SK-N-SH (cell line): ENCODE data around the gene ANXA8.
"Not testable (repeated sequence)": the region's sequence is repeated elsewhere in the genome, so short reads cannot be mapped to it uniquely, and the experiment has no call there.

Experiments
- CTCF ChIP-seq: fragments of 200-600 bp; sonication (generic); IDR thresholded peaks from 2 replicates; pipeline ENCODE4 v1.6.1; 2017; ENCODE audit warnings: antibody characterized with exemption, mild to moderate bottlenecking, moderate library complexity
- EP300 ChIP-seq, 2 experiments: IDR thresholded peaks; 2 replicates each; pipeline versions ENCODE4 v1.4.0 to v1.6.1; 2012; ENCODE audit warnings: borderline replicate concordance in 1 of 2, low read depth in 1 of 2, low read length in 1 of 2
- EZH2phosphoT487 ChIP-seq: fragments of 200-600 bp; sonication (generic); IDR thresholded peaks from 2 replicates; pipeline ENCODE4 v1.6.1; 2017; ENCODE audit warnings: low read depth, mixed run types, mild to moderate bottlenecking, antibody characterized with exemption, moderate library complexity, borderline replicate concordance
- MEF2A ChIP-seq: IDR thresholded peaks from 2 replicates; pipeline ENCODE4 v1.4.0; 2012; ENCODE audit warnings: low read depth, borderline replicate concordance
- MXI1 ChIP-seq: IDR thresholded peaks from 2 replicates; pipeline ENCODE4 v1.6.1; 2012; ENCODE audit warnings: mild to moderate bottlenecking, low read depth, low read length, improper control_type of control experiment
- PBX3 ChIP-seq: IDR thresholded peaks from 2 replicates; pipeline ENCODE4; 2012
- POLR2AphosphoS5 ChIP-seq: IDR thresholded peaks from 2 replicates; pipeline ENCODE4 v1.6.1; 2012; ENCODE audit warnings: low read depth, low read length
- RFX5 ChIP-seq: IDR thresholded peaks from 2 replicates; pipeline ENCODE4 v1.6.1; 2012; ENCODE audit warnings: mild to moderate bottlenecking, improper control_type of control experiment, low read length
- SIN3A ChIP-seq: IDR thresholded peaks from 2 replicates; pipeline ENCODE4 v1.6.1; 2012; ENCODE audit warnings: low read depth, mild to moderate bottlenecking, low read length, moderate library complexity, borderline replicate concordance
- SMC3 ChIP-seq: IDR thresholded peaks from 2 replicates; pipeline ENCODE4 v1.6.1; 2012; ENCODE audit warnings: low read depth, low read length, improper control_type of control experiment
- USF2 ChIP-seq: fragments of 150-350 bp; IDR thresholded peaks from 2 replicates; pipeline ENCODE4 v1.6.1; 2017; ENCODE audit warnings: antibody characterized with exemption, low read length, low read depth, borderline replicate concordance

- TF ChIP-seq CTCF; PBX3; MXI1; SMC3; MEF2A; EP300 (IDR thresholded peaks at IDR 0.05; ENCODE audit: borderline replicate concordance in 1 of 2, low read depth in 1 of 2, low read length in 1 of 2); RFX5; SIN3A; EZH2phosphoT487; POLR2AphosphoS5; USF2: not testable (repeated sequence)
Observed at GRCh38 chr10:47462577-47463358, 21.1 kb downstream of the ANXA8 start.
